GM18870 (cell line): ENCODE measurements around the gene TMEM97.
"Not testable (repeated sequence)": the region's sequence is repeated elsewhere in the genome, so short reads cannot be mapped to it uniquely, and the experiment has no call there.

Experiments used
- ATAC-seq: cut with Tn5 transposase; IDR thresholded peaks from one replicate; pipeline ENCODE4 v1.9.1; 2021; ENCODE audit warnings: moderate library complexity; ENCODE audit not compliant: unreplicated experiment

The TMEM97 gene

GRCh38 chr17:28318759-28319597 is at the start of gene TMEM97:
Gene TMEM97 (plus strand): TSS chr17:28319200. CDS start chr17:28319240, 40 bp downstream.
- ATAC-seq = peak; percentile 94

DNA sequence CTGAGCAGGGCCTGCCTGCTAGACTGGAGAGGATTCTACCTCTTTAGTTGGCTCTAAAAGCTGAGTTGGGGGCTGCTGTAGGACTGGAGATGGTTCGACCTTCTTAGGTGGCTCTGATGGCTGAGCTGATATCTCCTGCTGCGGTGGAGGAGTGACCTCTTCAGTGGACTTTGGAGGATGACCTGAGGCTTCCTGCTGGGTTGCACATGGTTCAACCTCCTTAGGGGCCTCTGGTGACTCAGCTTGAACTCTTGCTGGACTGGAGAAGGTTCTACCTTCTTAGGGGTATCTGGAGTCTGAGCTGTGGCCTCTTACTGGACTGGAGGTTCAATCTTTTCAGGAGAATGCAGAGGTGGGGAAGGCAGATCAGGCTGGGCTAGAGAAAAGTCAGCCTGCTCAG is 48.9 kb upstream of the TMEM97 start:
- ATAC-seq = no peak

DNA sequence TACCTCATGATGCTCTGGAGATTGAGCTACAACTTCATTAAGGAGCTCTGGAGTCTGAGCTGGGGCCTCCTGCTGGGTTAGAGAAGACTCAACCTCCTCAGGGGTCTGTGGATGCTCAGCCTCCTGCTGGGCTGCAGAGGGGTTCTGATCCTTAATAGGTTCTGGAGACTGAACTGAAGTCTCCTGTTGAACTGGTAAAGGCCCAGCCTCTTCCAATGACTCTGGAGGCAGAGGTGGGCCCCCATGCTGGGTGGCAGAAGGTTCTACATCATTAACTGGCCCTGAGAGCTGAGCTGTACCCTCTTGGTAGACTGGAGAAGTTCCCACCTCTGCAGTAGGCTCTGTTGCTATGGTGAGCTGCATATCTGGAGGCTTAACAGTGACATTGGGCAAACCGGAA is 48.1 kb upstream of the TMEM97 start:
- ATAC-seq = no peak

- ATAC-seq = no peak
These were observed 47.6 kb upstream of the TMEM97 start for GRCh38 chr17:28271431-28271830.

DNA sequence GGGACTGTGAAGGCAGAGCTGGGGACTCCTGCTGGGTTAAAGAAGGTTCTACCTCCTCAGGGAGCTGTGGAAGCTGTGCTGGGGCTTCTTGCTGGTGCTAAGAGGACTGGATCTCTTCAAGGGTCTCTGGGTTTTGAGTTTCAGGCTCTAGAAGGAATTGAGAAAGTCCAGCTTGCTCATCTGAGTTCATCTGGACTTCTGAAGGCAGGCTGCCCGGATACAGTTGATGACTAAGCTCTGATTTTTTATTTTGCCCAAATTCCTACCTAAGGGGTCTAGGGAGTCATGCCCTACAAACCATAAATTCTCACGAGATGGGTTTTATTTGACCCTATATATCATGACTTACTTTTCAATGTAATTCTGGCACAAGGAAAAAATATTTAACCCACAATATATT is 46.8 kb upstream of the TMEM97 start:
- ATAC-seq = no peak

DNA sequence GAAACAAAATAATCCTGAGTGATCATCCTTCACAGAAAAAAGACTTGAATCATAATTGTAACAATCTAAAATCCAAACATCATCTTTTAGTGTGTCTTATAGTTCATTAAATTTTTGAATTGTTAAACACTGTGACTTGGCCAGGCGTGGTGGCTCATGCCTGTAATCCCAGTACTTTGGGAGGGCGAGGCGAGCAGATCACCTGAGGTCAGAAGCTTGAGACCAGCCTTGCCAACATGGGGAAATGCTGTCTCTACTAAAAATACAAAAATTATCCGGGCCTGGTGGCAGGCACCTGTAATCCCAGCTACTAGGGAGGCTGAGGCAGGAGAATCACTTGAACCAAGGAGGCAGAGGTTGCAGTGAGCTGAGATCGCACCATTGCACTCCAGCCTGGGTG is 45.7 kb upstream of the TMEM97 start:
- ATAC-seq = not testable (repeated sequence)

- no peak for ATAC-seq
These were observed 44.3 kb upstream of the TMEM97 start for GRCh38 chr17:28274591-28275265.

DNA sequence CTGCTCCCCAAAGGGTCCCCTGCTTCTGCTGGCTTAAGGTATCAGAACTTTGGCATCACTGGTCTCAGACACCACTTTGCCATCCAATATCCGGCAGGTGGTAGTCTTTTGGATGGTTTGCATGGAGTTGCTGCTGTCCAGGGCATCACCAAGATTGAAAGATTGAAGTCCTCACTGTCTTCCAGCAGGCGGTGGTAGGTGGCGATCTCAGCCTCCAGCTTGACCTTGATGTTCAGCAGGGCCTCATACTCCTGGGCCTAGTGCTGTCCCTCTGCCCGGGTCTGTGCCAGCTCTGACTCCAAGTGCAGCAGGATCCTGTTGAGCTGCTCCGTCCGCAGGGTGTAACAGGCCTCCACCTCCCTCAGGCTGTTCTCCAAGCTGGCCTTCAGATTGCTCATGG is 43.0 kb upstream of the TMEM97 start:
- ATAC-seq = no peak

- ATAC-seq = no peak
These were observed 39.6 kb upstream of the TMEM97 start for GRCh38 chr17:28279411-28279810.

GRCh38 chr17:28280826-28281225 is 38.2 kb upstream of the TMEM97 start:
- no peak for ATAC-seq

DNA sequence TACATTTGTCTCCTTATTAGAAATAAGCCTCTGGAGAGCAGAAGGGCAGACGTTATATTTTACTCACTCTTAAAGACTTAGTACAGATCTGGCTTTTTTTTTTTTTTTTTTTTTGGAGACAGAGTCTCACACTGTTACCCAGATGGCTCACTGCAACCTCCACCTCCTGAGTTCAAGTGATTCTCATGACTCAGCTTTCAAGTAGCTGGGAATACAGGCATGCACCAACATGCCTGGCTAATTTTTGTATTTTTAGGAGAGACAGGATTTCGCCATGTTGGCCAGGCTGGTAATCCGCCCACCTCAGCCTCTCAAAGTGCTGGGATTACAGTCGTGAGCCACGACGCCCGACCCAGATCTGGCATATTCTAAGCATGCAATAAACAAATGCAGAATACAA is 36.4 kb upstream of the TMEM97 start:
- ATAC-seq = no peak

DNA sequence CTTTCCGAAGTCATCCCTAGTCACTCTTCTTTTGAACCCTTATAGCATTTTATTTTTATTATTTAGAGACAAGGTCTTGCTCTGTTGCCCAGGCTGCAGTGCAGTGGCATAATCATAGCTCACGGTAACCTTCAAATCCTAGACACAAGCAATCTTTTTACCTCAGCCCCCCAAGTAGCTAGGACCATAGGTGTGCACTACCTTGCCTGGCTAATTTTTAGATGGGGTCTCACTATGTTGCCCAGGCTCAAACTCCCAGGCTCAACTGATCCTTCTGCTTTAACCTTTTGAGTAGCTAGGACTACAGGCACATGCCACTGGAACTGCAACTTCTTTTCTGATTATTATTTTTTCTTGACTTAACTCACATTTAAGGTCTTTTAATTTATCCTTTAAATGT is 33.0 kb upstream of the TMEM97 start:
- no peak for ATAC-seq

GRCh38 chr17:28290703-28291102 is 28.3 kb upstream of the TMEM97 start:
- ATAC-seq = no peak

- no peak for ATAC-seq
These were observed 27.1 kb upstream of the TMEM97 start for GRCh38 chr17:28291780-28292330.

- ATAC-seq = not testable (repeated sequence)
These were observed 26.1 kb upstream of the TMEM97 start for GRCh38 chr17:28292878-28293277.

- no peak for ATAC-seq
These were observed 25.0 kb upstream of the TMEM97 start for GRCh38 chr17:28293994-28294393.

GRCh38 chr17:28295677-28296578 is 23.1 kb upstream of the TMEM97 start:
- no peak for ATAC-seq

DNA sequence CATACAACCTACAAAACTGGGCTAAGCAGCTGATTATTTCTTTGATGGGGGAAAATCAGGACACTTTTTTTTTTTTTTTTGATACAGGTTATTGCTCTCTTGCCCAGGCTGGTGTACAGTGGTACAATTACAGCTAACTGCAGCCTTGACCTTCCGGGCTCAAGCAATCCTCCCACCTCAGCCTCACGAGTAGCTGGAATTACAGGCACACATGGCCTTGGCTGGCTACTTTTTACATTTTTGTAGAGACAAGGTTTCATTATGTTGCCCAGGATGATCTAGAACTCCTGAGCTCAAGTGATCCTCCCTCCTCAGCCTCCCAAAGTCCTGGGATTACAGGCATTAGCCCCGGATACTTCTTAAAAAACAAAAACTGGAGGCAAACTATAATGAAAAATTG is 20.6 kb upstream of the TMEM97 start:
- ATAC-seq = no peak

DNA sequence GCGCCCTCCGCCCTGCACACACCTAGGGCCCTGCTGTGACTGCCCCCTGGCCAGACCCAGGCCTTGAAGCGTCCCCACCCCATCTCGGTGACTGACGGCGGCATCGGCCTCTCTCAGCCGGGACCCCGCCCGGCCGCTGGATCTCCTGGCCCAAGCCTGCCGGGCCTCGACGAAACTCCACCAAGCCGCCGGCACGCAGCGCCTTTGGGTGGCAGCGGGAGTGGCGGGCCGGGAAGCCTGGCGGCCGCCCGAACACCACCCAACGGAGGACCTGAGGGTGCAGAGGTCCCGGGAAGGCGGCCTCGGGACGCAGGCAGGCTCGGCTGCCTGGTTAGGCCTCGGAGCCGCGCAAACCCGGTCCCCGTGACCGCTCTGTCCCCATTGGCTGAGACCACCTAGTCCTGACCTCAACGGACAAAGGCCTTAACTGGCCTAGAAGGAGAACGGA is 12.0 kb upstream of the TMEM97 start:
- ATAC-seq = no peak

- ATAC-seq = no peak
These were observed 5.2 kb upstream of the TMEM97 start for GRCh38 chr17:28313841-28314240.
